ENCODE results near the gene ZFPL1.

GRCh38 chr11:65134240-65134951 is 50.4 kb downstream of the ZFPL1 start, which contains the start of gene SYVN1:
- TF ChIP-seq CTCF (IDR thresholded peaks at IDR 0.05; ENCODE audit: low read depth, low read length) (no peak), POLR2A (IDR thresholded peaks at IDR 0.05; ENCODE audit: extremely low read depth, insufficient read length) (peak; percentile 86), MYC (IDR thresholded peaks at IDR 0.05; ENCODE audit: low read depth, low read length) (peak; percentile 79)
